ENCODE measurements around the gene SCARF1. TPM values are rescaled to one million over a fixed set of nuclear protein-coding genes. Genes with fewer than 3 reads are reported as not detected.

The SCARF1 gene
- polyA plus RNA-seq, 1 donor (not counting 4 experiments of a cell fraction or from before 2014, with no cell fraction given), result 0.05 TPM

DNA sequence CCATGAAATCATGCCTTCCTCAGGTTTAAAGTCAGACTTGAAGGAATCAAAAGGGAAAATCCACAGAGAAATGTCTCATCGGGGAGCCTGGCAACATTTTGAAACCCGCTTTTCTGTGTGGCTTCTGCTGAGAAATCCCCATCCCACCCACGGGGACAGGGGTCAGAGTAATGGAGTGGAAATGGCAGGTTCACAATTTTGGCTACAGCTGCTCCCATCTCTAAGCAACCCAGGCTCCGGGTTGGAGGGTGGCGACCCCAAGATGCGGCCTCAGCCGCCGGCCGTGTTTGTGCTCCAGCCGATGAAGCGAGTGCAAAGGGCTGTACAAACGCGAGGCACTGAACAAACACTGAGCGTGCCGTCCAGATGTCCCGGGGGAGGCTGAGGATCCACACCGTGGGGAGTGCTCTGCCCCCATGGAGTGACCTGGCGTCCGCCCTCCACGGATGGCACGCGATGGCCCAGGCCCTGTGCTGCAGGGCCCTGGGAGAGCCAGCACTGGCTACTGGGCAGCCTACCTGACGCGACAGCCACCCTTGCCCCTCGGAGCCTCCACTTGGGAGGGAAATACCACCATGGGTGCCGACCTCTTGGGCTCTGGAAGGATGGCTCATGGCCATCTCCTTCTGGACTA lies 39.1 kb downstream of the SCARF1 start:
- Histone ChIP-seq H2AFZ (ENCODE audit: control insufficient read depth, low read length) (no peak overlapping the region), H3K4me1 (ENCODE audit: control insufficient read depth, extremely low read depth, insufficient read depth, low read length) (peaks cover 13% of the 10 kb centered on the region), H4K20me1 (ENCODE audit: control insufficient read depth, extremely low read depth, insufficient read depth, low read length) (no peaks in the 10 kb centered on the region), H3K79me2 (ENCODE audit: control insufficient read depth, insufficient read depth, low read length) (no peaks in the 10 kb centered on the region), H3K9me1 (ENCODE audit: control insufficient read depth, extremely low read depth, insufficient read depth, low read length) (no peaks in the 10 kb centered on the region), H3K9me3 (ENCODE audit: control insufficient read depth, low read depth, low read length) (peaks cover 4% of the 10 kb centered on the region), H3K36me3 (ENCODE audit: control insufficient read depth in 2 of 2, extremely low read depth in 1 of 2, insufficient read depth in 2 of 2, low read length in 2 of 2) (peaks cover 0 to 3% of the 10 kb centered on the region in 2 experiments), H3K4me2 (ENCODE audit: control insufficient read depth, extremely low read depth, insufficient read depth, low read depth, low read length) (no peak overlapping the region), H3K9ac (ENCODE audit: control insufficient read depth, extremely low read depth, insufficient read depth, low read length) (no peak overlapping the region), H3K27ac (ENCODE audit: control insufficient read depth, insufficient read depth, low read length) (no peak overlapping the region), H3K4me3 (ENCODE audit: control insufficient read depth in 2 of 3, extremely low read depth in 1 of 3, insufficient read depth in 2 of 3, low read depth in 1 of 3, low read length in 3 of 3) (no peak overlapping the region), H3K27me3 (ENCODE audit: control insufficient read depth, extremely low read depth, insufficient read depth, low read length) (no peaks in the 10 kb centered on the region)
- DNase-seq (ENCODE audit: low read depth, low spot score), result no peak
- no peak for FAIRE-seq
- dilution Hi-C loops (cut with MboI; ENCODE audit: extremely low pct_ligation_motif_present, low sequenced_read_pairs), result no loop called here
- TF ChIP-seq CTCF (optimal IDR thresholded peaks at IDR 0.05 in 1 of 3, IDR thresholded peaks at IDR 0.05 in 1 of 3, conservative IDR thresholded peaks at IDR 0.05 in 1 of 3; ENCODE audit: extremely low read depth in 1 of 3, insufficient read depth in 2 of 3, low read length in 3 of 3) (no peak), EZH2 (IDR thresholded peaks at IDR 0.05; ENCODE audit: low read length) (no peak)

- no peak overlapping the region for H3K4me2 ChIP-seq (ENCODE audit: control insufficient read depth, extremely low read depth, insufficient read depth, low read depth, low read length)
- peaks cover 0 to 3% of the 10 kb centered on the region in 2 experiments for H3K36me3 ChIP-seq (ENCODE audit: control insufficient read depth in 2 of 2, extremely low read depth in 1 of 2, insufficient read depth in 2 of 2, low read length in 2 of 2)
- H2AFZ ChIP-seq (ENCODE audit: control insufficient read depth, low read length), result no peak overlapping the region
- dilution Hi-C loops (cut with MboI; ENCODE audit: extremely low pct_ligation_motif_present, low sequenced_read_pairs), result no loop called here
- H3K4me1 ChIP-seq (ENCODE audit: control insufficient read depth, extremely low read depth, insufficient read depth, low read length), result peaks cover 13% of the 10 kb centered on the region
- DNase-seq (ENCODE audit: low read depth, low spot score) (no peak), FAIRE-seq (no peak)
- no peak for TF ChIP-seq EZH2 (IDR thresholded peaks at IDR 0.05; ENCODE audit: low read length)
- TF ChIP-seq CTCF (optimal IDR thresholded peaks at IDR 0.05 in 1 of 3, IDR thresholded peaks at IDR 0.05 in 1 of 3, conservative IDR thresholded peaks at IDR 0.05 in 1 of 3; ENCODE audit: extremely low read depth in 1 of 3, insufficient read depth in 2 of 3, low read length in 3 of 3), result no peak
- no peak overlapping the region for H3K4me3 ChIP-seq (ENCODE audit: control insufficient read depth in 2 of 3, extremely low read depth in 1 of 3, insufficient read depth in 2 of 3, low read depth in 1 of 3, low read length in 3 of 3)
- no peak overlapping the region for H3K9ac ChIP-seq (ENCODE audit: control insufficient read depth, extremely low read depth, insufficient read depth, low read length)
- no peaks in the 10 kb centered on the region for H3K27me3 ChIP-seq (ENCODE audit: control insufficient read depth, extremely low read depth, insufficient read depth, low read length)
- H3K79me2 ChIP-seq (ENCODE audit: control insufficient read depth, insufficient read depth, low read length), result no peaks in the 10 kb centered on the region
- peaks cover 4% of the 10 kb centered on the region for H3K9me3 ChIP-seq (ENCODE audit: control insufficient read depth, low read depth, low read length)
- no peaks in the 10 kb centered on the region for H3K9me1 ChIP-seq (ENCODE audit: control insufficient read depth, extremely low read depth, insufficient read depth, low read length)
- H3K27ac ChIP-seq (ENCODE audit: control insufficient read depth, insufficient read depth, low read length), result no peak overlapping the region
- no peaks in the 10 kb centered on the region for H4K20me1 ChIP-seq (ENCODE audit: control insufficient read depth, extremely low read depth, insufficient read depth, low read length)
These were observed 39.7 kb downstream of the SCARF1 start for GRCh38 chr17:1605681-1606351.
